T-helper 17 cell (primary cell): ENCODE data around the gene PIGS. TPM values are rescaled to one million over a fixed set of nuclear protein-coding genes. Genes with fewer than 3 reads are reported as not detected.

Experiments used
- ATAC-seq: fragments of 150-1000 bp; cut with Tn5 transposase; 2 replicates; pipeline ENCODE4 v1.10.0; 2021; ENCODE audit warnings: mild to moderate bottlenecking, moderate library complexity
- DNase-seq, 3 donors: peaks; one replicate each; pipeline versions ENCODE4 v3.0.0 to v3.0.0-alpha.2; 2020 to 2021
- H3K9me3 ChIP-seq: one replicate; pipeline ENCODE4 v1.7.0; 2013; ENCODE audit warnings: low read length, mild to moderate bottlenecking; ENCODE audit not compliant: control insufficient read depth, poor library complexity, severe bottlenecking
- H3K27ac Mint-ChIP-seq: one replicate; pipeline ENCODE4 v1.8.0; 2022; ENCODE audit warnings: mild to moderate bottlenecking, moderate library complexity, mixed read lengths
- H3K27me3 Mint-ChIP-seq: one replicate; pipeline ENCODE4 v1.8.0; 2022; ENCODE audit warnings: mixed read lengths
- H3K36me3 Mint-ChIP-seq: one replicate; pipeline ENCODE4 v1.8.0; 2022; ENCODE audit warnings: low read depth, mixed read lengths
- H3K4me1 Mint-ChIP-seq: one replicate; pipeline ENCODE4 v1.8.0; 2022; ENCODE audit warnings: mild to moderate bottlenecking, mixed read lengths
- H3K4me3 Mint-ChIP-seq: one replicate; pipeline ENCODE4 v1.8.0; 2022; ENCODE audit warnings: mild to moderate bottlenecking, moderate library complexity, mixed read lengths
- total RNA-seq, 4 donors: library from RNA in 2 of 4; stranded (reverse) in 2 of 4; gene quantifications; one replicate each; pipeline ENCODE4 v1.2.3 and lab custom pipeline; 2022 to 2026

Gene PIGS
- total RNA-seq, 2 donors from 2014 or later, result 44.5 to 50.9 TPM

DNA sequence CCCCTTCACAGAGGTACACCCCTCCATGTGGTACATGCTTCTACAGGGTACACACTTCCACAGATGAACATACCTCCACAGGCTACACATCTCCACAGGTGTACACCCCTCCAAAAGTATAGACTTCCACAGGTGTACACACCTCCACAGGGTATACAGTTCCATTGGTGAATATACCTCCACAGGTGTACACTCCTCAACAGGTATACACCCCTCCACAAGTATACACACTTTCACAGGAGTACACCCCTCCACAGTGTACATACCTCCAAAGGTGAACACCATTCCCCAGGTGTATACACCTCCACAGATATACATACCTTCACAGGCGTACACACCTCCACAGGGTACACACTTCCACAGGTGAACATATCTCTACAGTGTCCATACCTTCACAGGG is 55.8 kb downstream of the PIGS start:
- ATAC-seq (no peak), DNase-seq (no peak)
- Mint-ChIP-seq H3K27ac (no peak overlapping the region), H3K4me3 (no peak overlapping the region), H3K4me1 (no peaks in the 10 kb centered on the region), H3K27me3 (peaks cover 30% of the 10 kb centered on the region), H3K36me3 (no peaks in the 10 kb centered on the region)
- no peaks in the 10 kb centered on the region for H3K9me3 ChIP-seq

DNA sequence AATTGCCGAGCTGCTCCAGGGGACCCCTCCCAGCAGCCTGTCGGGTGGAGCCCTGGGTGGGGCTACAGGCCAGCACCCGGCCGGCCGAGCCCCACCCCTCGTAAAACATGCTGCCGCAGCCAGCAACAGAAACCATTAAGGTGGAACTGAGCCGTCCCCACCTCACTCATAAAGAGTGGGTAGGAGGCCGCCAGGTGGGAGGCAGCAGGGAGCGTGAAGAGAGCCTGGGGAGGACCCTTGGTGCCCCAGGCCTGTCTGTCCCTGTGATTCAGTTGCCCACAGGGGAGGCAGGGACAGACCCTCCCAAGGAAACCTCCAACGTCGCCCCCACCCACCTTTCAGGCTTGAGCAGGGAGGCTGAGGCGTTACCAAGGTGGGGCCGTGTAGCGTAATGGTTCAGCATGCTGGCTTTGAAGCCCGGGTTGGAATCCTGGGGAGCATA is 56.7 kb downstream of the PIGS start:
- H3K27ac Mint-ChIP-seq, result no peak overlapping the region
- ATAC-seq (no peak), DNase-seq (no peak)
- H3K36me3 Mint-ChIP-seq, result peaks cover 3% of the 10 kb centered on the region
- peaks cover 40% of the 10 kb centered on the region for H3K27me3 Mint-ChIP-seq
- no peaks in the 10 kb centered on the region for H3K4me1 Mint-ChIP-seq
- no peak overlapping the region for H3K4me3 Mint-ChIP-seq
- H3K9me3 ChIP-seq, result no peaks in the 10 kb centered on the region

DNA sequence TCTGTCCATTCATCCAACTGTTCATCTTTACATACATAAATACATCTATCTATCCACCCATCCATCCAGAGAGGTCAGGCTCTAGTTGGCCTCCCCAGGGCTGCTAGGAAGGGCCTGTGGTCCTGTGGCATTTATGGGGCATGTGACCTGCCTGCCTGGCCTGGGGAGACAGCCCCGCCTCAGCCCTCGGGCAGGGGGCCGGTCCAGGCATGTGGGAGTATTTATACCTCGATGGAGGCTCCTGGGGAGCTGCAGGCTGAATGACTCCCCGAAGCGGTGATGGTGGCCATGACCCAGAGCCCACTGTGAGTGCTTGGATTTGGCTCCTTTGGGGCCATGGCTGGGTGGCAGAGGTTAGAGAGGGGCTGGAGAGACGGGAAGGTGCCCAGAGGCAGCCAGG is 57.8 kb downstream of the PIGS start:
- Mint-ChIP-seq H3K36me3 (peaks cover 3% of the 10 kb centered on the region), H3K4me3 (no peak overlapping the region), H3K27ac (no peak overlapping the region), H3K27me3 (peaks cover 41% of the 10 kb centered on the region), H3K4me1 (no peaks in the 10 kb centered on the region)
- DNase-seq (no peak), ATAC-seq (no peak)
- H3K9me3 ChIP-seq, result no peaks in the 10 kb centered on the region

DNA sequence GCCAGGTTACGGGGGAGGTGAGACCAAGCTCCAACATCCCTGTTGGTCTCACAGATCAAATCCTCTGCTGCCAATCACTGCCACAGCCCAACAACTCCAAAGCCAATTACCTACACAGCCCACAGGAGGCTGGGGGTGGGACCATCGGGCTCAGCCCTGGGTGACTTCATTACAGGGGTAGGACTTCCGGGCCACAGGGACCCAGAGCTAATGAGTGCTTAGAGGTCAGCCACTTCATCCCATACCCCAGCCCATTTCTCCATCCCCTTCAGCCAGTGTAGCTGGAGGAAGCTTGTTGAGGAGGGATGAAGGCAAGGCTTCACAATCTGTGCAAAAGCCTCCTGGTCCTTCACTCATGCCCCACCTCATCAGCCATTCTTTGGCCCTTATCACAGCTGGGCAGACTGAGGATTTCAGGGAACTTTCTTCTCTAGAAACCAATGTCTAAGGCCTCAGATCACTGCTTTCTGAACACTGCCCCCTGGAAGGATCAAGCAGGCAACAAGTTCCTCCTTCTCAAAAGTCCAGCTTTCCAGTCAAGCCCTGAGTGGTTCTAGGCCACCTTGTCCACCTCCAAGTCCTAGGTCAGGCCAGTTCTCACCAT is 59.4 kb downstream of the PIGS start:
- Mint-ChIP-seq H3K36me3 (peaks cover 3% of the 10 kb centered on the region), H3K27me3 (peaks cover 46% of the 10 kb centered on the region), H3K4me3 (no peak overlapping the region), H3K27ac (no peak overlapping the region), H3K4me1 (no peaks in the 10 kb centered on the region)
- no peak for ATAC-seq
- no peaks in the 10 kb centered on the region for H3K9me3 ChIP-seq
- DNase-seq, result no peak

DNA sequence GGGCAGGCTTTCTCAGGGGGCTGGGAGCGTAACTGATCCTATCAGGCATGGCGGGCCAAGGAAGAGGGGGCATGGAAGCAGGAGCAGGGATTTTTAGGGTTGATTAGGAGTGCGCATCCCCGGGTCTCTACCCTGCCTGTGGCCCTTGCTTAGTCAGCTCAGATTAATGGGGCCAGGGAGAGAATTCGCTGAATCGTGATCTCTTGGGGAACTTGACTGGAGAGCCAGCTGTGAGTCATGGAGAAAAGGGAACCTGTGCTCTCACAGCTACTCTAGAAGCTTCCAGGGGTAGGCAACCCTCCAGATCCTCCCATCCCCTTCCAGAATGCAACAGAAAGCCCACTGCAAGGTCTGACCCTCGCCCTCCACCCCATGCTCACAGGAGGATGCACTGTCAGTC is 61.5 kb downstream of the PIGS start:
- no peak for DNase-seq
- H3K4me1 Mint-ChIP-seq, result no peaks in the 10 kb centered on the region

DNA sequence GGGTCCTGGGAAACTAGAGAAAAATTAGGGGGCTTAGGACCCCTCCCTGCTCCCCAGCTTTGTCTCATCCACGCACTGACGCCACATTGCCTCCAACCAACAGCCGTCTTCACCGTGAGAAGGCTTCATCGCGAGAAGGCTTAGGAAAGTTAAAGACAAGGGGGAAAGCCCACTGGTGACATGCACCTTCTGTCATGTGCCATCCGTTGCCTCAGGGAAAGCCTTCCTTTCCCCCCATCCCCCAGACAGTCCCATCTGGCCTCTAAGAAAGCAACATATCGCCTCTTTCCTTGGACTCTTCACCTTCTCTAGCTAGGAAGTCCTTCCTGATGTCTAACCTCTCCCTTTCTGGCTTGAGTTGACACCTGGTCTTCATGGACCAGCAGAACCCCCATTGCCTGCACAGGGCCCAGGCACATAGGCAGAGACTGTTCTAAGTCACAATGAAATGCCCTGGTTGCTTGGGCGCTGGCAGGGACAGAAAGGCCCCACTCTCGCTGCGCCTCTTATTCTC is 63.1 kb downstream of the PIGS start:
- Mint-ChIP-seq H3K4me1 (no peaks in the 10 kb centered on the region), H3K36me3 (peaks cover 8% of the 10 kb centered on the region), H3K4me3 (no peak overlapping the region), H3K27ac (no peak overlapping the region), H3K27me3 (peaks cover 62% of the 10 kb centered on the region)
- no peak for DNase-seq
- H3K9me3 ChIP-seq, result no peaks in the 10 kb centered on the region
- no peak for ATAC-seq

More for the DNA sequence above, 61.5 kb downstream of the PIGS start:
- Mint-ChIP-seq H3K36me3 (peaks cover 8% of the 10 kb centered on the region), H3K4me3 (no peak overlapping the region), H3K27ac (no peak overlapping the region), H3K27me3 (peaks cover 61% of the 10 kb centered on the region)
- ATAC-seq, result no peak
- H3K9me3 ChIP-seq, result no peaks in the 10 kb centered on the region

DNA sequence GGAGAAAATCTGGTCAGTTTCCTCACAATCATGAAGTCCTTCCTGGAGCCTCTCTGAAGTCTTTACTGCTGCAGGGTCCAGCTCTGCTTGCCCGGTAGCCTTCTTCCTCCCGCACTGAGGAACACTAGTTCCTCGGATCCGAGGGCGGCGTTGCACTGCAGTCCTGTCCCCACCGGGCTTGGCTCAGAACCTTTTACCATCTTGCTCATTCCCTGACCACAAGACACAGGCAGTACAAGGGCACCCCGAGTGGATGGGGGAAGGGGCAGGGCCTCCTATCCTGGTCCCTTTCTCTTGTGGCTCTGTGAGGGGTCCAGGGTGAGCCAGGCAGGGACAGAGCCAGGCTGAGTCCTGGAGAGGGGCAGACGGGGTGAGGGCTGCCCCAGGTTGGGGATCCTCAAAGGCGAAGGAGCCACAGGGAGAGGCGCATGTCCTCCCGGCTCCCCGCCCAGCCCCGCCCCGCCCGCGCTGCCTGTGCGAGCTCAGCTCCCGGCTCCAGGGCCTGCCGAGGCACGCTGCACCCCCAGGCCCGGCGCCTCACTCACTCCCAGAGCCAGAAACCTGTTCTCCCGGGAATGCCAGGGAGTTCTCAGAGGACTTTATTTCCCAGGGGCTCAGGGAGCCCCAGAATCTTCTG is 63.6 kb downstream of the PIGS start:
- Mint-ChIP-seq H3K27me3 (peaks cover 62% of the 10 kb centered on the region), H3K4me3 (no peak overlapping the region), H3K4me1 (no peaks in the 10 kb centered on the region), H3K27ac (no peak overlapping the region), H3K36me3 (peaks cover 8% of the 10 kb centered on the region)
- ATAC-seq, result no peak
- DNase-seq, result no peak
- H3K9me3 ChIP-seq, result no peaks in the 10 kb centered on the region

DNA sequence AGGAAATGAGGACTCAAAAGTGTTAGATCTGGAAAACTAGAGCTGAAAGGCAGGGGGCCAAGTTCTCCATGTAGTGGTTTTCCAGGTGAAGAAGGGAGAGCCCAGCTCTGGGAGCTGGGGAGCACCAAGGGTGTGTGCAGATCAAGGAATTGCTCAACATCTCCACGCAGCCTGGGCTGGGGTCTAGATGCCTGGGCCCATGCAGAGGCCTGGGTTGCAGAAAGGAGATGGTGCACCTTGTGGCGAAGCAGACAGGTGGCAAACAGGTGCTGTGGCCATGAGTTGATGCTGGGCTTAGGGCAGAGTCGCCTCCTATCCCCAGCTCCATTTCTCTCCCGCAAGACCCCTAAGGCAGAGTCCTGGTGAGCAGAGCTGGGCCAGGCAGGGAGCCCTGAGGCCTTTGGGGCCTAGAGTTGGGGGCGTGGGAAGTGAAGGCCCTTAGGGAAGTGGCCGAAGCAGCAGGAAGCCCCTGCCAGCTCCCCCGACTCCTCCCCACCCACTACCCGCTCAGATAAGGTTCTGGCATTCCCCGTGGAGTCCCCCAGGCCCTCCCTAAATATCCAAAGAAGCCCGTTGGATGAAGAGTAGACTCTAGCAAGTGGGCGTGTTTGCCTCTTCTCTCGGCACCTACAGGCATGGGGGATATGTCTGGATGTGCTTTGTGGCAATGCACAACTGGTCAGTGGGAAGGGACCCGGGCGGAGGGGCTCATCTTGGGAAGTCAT is 64.4 kb downstream of the PIGS start:
- H3K4me3 Mint-ChIP-seq, result no peak overlapping the region
- no peak overlapping the region for H3K27ac Mint-ChIP-seq
- no peaks in the 10 kb centered on the region for H3K9me3 ChIP-seq
- H3K27me3 Mint-ChIP-seq, result peaks cover 56% of the 10 kb centered on the region
- ATAC-seq (no peak), DNase-seq (no peak)
- no peaks in the 10 kb centered on the region for H3K4me1 Mint-ChIP-seq
- peaks cover 8% of the 10 kb centered on the region for H3K36me3 Mint-ChIP-seq

DNA sequence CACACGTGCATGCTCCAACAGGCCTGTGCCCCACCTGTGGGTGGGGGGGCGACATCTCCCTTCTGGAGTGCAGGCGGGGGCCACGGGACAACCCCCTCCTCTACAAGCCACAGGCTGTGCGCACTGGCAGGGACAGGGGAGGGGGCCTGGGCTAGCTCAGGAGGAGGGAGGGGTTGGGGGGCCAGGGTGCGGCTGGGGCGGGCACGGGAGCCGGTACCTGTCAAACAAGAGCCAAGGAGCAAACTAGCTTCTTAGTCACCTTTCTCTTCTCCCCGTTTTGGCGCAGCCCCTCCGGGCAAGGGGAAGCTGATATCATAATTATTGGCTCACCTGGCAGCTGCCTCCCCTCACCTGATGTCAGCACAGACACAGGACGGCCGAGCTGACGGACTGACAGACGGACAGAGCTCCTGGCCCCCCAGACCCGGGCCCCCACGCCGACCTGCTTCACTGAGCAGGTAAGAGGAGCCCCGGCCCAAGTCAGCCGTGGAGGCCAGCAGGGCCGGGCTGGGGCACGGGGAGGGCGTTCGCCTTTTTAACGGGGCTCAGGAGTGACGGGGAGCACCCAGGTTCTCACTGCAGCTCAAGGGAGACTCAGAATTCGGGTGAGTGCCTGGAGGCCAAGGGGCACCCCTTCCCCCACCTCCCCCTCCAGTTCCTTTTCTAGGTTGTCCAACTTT is 65.2 kb downstream of the PIGS start, which contains the start of gene FOXN1:
TSS of gene FOXN1 (plus strand) at position 363 of the 680 bp plus-strand sequence. CDS start 17,622 bp downstream, outside the sequence.
- peaks cover 48% of the 10 kb centered on the region for H3K27me3 Mint-ChIP-seq
- no peaks in the 10 kb centered on the region for H3K9me3 ChIP-seq
- no peaks in the 10 kb centered on the region for H3K4me1 Mint-ChIP-seq
- no peak within 1 kb of the TSS for H3K4me3 Mint-ChIP-seq
- DNase-seq (no peak), ATAC-seq (no peak)
- no peak within 1 kb of the TSS for H3K27ac Mint-ChIP-seq
- peaks cover 8% of the 10 kb centered on the region for H3K36me3 Mint-ChIP-seq

DNA sequence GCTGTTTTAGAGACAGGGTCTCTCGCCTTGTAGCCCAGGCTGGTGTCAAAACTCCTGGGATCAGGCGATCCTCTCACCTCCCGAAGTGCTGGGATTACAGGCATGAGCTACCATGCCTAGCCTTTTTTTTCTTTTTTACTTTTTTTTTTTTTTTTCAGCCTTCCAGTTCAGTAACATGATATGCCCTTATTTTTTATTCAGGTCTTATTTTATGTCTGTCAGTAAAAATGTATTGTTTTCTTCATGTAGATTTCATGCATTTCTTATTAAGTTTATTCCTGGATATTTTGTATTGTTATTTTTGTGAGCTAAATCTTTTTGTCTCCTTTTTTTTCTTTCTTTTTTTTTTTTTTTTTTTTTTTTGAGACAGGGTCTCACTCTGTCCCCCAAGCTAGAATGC is 67.9 kb downstream of the PIGS start:
- Mint-ChIP-seq H3K36me3 (peaks cover 5% of the 10 kb centered on the region), H3K4me3 (no peak overlapping the region), H3K4me1 (peaks cover 4% of the 10 kb centered on the region), H3K27me3 (peaks cover 28% of the 10 kb centered on the region), H3K27ac (no peak overlapping the region)
- ATAC-seq, result no peak
- no peaks in the 10 kb centered on the region for H3K9me3 ChIP-seq
- no peak for DNase-seq

Other genes starting within 250 kb of the PIGS start
- 10 to 100 TPM; 60.6 to 64.6 TPM for gene IFT20, start 236.1 kb downstream of the PIGS start, total RNA-seq
- 10 to 100 TPM in 1 of 2 donors, 1 to 10 TPM in 1; 8.8 to 14.0 TPM for gene TNFAIP1, start 235.8 kb downstream of the PIGS start, total RNA-seq
- gene POLDIP2, start 214.0 kb downstream of the PIGS start, total RNA-seq, result 10 to 100 TPM; 24.6 to 30.7 TPM
- not detected for gene SEBOX, start 206.3 kb downstream of the PIGS start, total RNA-seq
- under 1 TPM in 1 of 2 donors, not detected in 1; 0.90 TPM for gene VTN, start 201.2 kb downstream of the PIGS start, total RNA-seq
- gene SARM1, start 199.8 kb downstream of the PIGS start, total RNA-seq, result 10 to 100 TPM; 24.4 to 26.1 TPM
- gene SLC46A1, start 165.3 kb downstream of the PIGS start, total RNA-seq, result under 1 TPM; 0.50 to 0.99 TPM
- not detected for gene SLC13A2, start 97.9 kb downstream of the PIGS start, total RNA-seq
- gene FOXN1, start 65.2 kb downstream of the PIGS start, total RNA-seq, result not detected
- 10 to 100 TPM; 87.2 to 91.9 TPM for gene UNC119, start 18.9 kb downstream of the PIGS start, total RNA-seq
- gene ALDOC, start 5.4 kb upstream of the PIGS start, total RNA-seq, result 10 to 100 TPM; 16.7 to 24.5 TPM
- 10 to 100 TPM; 19.2 to 31.5 TPM for gene SPAG5, start 27.5 kb upstream of the PIGS start, total RNA-seq
- gene RSKR, start 42.7 kb upstream of the PIGS start, total RNA-seq, result 1 to 10 TPM; 8.1 to 8.8 TPM
- gene BLTP2, start 73.6 kb upstream of the PIGS start, total RNA-seq, result 100 to 1,000 TPM; 136 to 153 TPM
- gene SDF2, start 90.4 kb upstream of the PIGS start, total RNA-seq, result 10 to 100 TPM; 31.5 to 38.5 TPM
- 100 to 1,000 TPM; 136 to 139 TPM for gene SUPT6H, start 90.7 kb upstream of the PIGS start, total RNA-seq
- 1 to 10 TPM; 4.8 to 6.3 TPM for gene PROCA1, start 140.4 kb upstream of the PIGS start, total RNA-seq
- gene RAB34, start 146.3 kb upstream of the PIGS start, total RNA-seq, result 10 to 100 TPM in 1 of 2 donors, 1 to 10 TPM in 1; 8.3 to 24.3 TPM
- 1,000 to 10,000 TPM; 2,757 to 2,860 TPM for gene RPL23A, start 148.5 kb upstream of the PIGS start, total RNA-seq
- gene TLCD1, start 154.7 kb upstream of the PIGS start, total RNA-seq, result 1 to 10 TPM; 1.1 to 1.4 TPM
- gene NEK8, start 157.3 kb upstream of the PIGS start, total RNA-seq, result 1 to 10 TPM; 5.8 to 8.8 TPM
- gene TRAF4, start 172.5 kb upstream of the PIGS start, total RNA-seq, result 100 to 1,000 TPM; 326 to 362 TPM